Psoas muscle (tissue), 8 donors: ENCODE results near the gene PRKRIP1. TPM values are rescaled to one million over a fixed set of nuclear protein-coding genes. Genes with fewer than 3 reads are reported as not detected.
"Not testable (repeated sequence)": the region's sequence is repeated elsewhere in the genome, so short reads cannot be mapped to it uniquely, and the experiment has no call there.

Experiments
- ATAC-seq, 4 donors: fragments of 200-7000 bp; cut with Tn5 transposase; one replicate each; pipeline ENCODE4 v1.9.1; 2020; ENCODE audit warnings: moderate library complexity in 3 of 4, mild to moderate bottlenecking in 2 of 4
- DNase-seq, 2 donors: peaks; one replicate each; pipeline ENCODE4 v3.0.0-alpha.2; 2020
- H3K27ac ChIP-seq: fragments of 200-600 bp; one replicate; pipeline ENCODE4 v1.8.0; 2022
- H3K27me3 ChIP-seq, 3 donors: fragments of 200-600 bp in 1 of 3; one replicate each; pipeline versions ENCODE4 v1.6.1 to v1.8.0; 2013 to 2022; ENCODE audit warnings: low read length in 2 of 3, mild to moderate bottlenecking in 2 of 3, moderate library complexity in 1 of 3; ENCODE audit not compliant: insufficient read depth in 3 of 3
- H3K36me3 ChIP-seq, 2 donors: fragments of 200-600 bp in 1 of 2; one replicate each; pipeline versions ENCODE4 v1.6.1 to v1.8.0; 2013 to 2022; ENCODE audit warnings: low read depth in 1 of 2, mild to moderate bottlenecking in 1 of 2, moderate library complexity in 1 of 2; ENCODE audit not compliant: insufficient read depth in 1 of 2
- H3K4me1 ChIP-seq: fragments of 200-600 bp; one replicate; pipeline ENCODE4 v1.8.0; 2022
- H3K4me3 ChIP-seq: fragments of 200-600 bp; one replicate; pipeline ENCODE4 v1.8.0; 2022; ENCODE audit warnings: mild to moderate bottlenecking
- H3K9me3 ChIP-seq: fragments of 200-600 bp; one replicate; pipeline ENCODE4 v1.8.0; 2022
- whole genome bisulfite sequencing, 3 donors: extraction: QIAGEN DNeasy Blood & Tissue Kit; methylation state at CpG; one replicate each; pipeline versions ENCODE4 v1.1.6 to v1.1.7; 2013; 5-methylcytosine and 5-hydroxymethylcytosine counted together
- intact Hi-C, 2 donors: fragments of 100-400 bp; cut with DNase I; formaldehyde crosslinking; loops; one replicate each; pipeline versions ENCODE4 v1.11.0 to v1.14.2; 2022
- polyA plus RNA-seq, 3 donors: library from polyadenylated mRNA; stranded (reverse); fragments of 200-250 nt; gene quantifications; one replicate each; pipeline ENCODE4 v1.2.3, GENCODE V29; 2013
- total RNA-seq, 4 donors: library from RNA; stranded (reverse); fragmentation: NEBNext Ultra II Directional in 2 of 4; extraction: Animal tissue kit (Norgen Biotek cat#: 25700) in 2 of 4; gene quantifications; one replicate each; pipeline versions ENCODE4 v1.2.1 to v1.2.4, GENCODE V29; 2021 to 2023
- TF ChIP-seq, protein P1 (sequence below): fragments of 200-600 bp; IDR thresholded peaks from one replicate; pipeline ENCODE4 v1.8.0; 2022; ENCODE audit warnings: antibody characterized with exemption
- donor health status: healthy with polysubstance abuse.
- donor health status: DM: no; HTN: no; CAD: no; lungs with moderate emphysema.
- donor health status: Bipolar disorder and iron deficiency.
- donor health status: healthy.
- donor health status: DM: yes; HTN: yes; CAD: no.
- donor health status: DM: no; HTN: no; CAD: no.
- donor health status: DM: no; HTN: no; CAD: no.
- donor health status: DM: yes; HTN: yes; CAD: no.

Gene PRKRIP1
- total and polyA plus RNA-seq, 7 donors = 9.7 to 20.4 (median 15.8) TPM

DNA sequence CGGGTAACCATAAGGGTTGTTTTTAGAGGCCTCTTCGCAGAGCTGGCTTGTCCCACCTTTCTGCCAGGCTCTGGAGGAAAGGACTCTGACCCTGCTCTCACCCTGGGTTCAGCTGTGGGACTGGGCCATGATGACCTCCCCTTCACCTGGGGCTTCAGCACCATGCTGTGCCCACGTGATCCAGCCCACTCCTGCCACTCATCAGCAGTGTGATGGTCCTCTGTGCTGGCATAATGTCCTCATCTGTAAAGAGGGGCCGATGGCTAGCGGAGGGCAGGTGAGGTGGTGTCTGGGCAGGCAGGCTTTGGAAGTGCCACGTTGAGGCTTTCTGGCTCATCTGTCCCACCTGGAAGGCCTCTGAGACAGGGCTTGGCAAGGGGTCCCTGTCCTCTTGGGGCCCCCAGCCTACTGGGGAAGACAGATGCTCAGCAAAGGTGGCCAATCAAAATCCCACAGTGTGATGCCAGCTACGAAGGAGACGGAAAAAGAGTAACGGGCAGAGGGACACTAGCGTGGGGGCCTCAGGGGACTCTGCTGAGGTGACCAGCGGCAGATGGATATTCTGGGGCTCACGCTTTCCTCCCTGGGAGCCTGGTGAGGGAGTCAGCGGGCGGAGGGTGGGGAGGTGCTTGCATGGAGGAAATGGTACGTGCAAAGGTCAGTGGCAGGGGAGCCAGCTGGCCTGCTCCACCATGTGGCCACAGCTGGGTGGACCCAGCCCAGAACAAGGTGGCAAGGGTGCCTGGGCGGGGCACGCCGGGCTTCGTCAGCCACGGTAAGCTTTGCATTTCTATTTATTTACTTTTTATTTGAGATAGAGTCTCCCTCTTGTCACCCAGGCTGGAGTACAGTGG, 74.0 kb downstream of the PRKRIP1 start:
- no peaks in the 10 kb centered on the region for H3K27me3 ChIP-seq
- intact Hi-C loops = no loop called here
- 60 to 77% (median 62%) methylated on average over 20 of the region's 20 CpGs for WGBS, 3 donors
- ATAC-seq (peak in 3 of 4 donors; percentile 27 to 60 (median 32)), DNase-seq (peak; percentile 19 to 53)
- peaks cover 9% of the 10 kb centered on the region for H3K4me1 ChIP-seq
- no peaks in the 10 kb centered on the region for H3K9me3 ChIP-seq
- no peak overlapping the region for H3K4me3 ChIP-seq
- no peak overlapping the region for H3K27ac ChIP-seq
- peaks cover 6 to 30% of the 10 kb centered on the region in 2 donors for H3K36me3 ChIP-seq
- TF ChIP-seq, protein P1, sequence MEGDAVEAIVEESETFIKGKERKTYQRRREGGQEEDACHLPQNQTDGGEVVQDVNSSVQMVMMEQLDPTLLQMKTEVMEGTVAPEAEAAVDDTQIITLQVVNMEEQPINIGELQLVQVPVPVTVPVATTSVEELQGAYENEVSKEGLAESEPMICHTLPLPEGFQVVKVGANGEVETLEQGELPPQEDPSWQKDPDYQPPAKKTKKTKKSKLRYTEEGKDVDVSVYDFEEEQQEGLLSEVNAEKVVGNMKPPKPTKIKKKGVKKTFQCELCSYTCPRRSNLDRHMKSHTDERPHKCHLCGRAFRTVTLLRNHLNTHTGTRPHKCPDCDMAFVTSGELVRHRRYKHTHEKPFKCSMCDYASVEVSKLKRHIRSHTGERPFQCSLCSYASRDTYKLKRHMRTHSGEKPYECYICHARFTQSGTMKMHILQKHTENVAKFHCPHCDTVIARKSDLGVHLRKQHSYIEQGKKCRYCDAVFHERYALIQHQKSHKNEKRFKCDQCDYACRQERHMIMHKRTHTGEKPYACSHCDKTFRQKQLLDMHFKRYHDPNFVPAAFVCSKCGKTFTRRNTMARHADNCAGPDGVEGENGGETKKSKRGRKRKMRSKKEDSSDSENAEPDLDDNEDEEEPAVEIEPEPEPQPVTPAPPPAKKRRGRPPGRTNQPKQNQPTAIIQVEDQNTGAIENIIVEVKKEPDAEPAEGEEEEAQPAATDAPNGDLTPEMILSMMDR = no peak

DNA sequence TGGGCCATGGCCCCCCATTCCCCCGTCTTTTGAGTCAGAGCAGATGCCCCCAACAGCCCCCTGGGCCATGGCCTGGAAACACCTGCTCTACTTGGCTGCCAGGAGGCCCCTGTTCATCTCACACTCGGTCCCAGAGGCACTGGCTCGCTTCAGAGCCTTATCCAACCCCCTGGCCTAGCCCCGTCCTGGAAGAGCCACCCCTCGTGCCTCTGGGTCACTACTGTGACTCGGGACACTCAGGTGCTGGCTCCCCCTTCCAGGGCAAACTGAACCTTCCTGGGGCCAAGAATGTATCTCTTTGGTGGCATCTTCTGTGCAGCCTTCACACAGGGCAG, 75.6 kb downstream of the PRKRIP1 start:
- no peaks in the 10 kb centered on the region for H3K27me3 ChIP-seq
- intact Hi-C loops = no loop called here
- H3K9me3 ChIP-seq = no peaks in the 10 kb centered on the region
- WGBS, 3 donors = 61 to 69% (median 66%) methylated on average over 4 to 6 of the region's 6 CpGs
- no peak for ATAC-seq
- H3K27ac ChIP-seq = no peak overlapping the region
- TF ChIP-seq, protein P1 = no peak
- H3K36me3 ChIP-seq = peaks cover 6 to 33% of the 10 kb centered on the region in 2 donors
- peak; percentile 9 to 43 for DNase-seq
- H3K4me1 ChIP-seq = peaks cover 3% of the 10 kb centered on the region
- H3K4me3 ChIP-seq = no peak overlapping the region

DNA sequence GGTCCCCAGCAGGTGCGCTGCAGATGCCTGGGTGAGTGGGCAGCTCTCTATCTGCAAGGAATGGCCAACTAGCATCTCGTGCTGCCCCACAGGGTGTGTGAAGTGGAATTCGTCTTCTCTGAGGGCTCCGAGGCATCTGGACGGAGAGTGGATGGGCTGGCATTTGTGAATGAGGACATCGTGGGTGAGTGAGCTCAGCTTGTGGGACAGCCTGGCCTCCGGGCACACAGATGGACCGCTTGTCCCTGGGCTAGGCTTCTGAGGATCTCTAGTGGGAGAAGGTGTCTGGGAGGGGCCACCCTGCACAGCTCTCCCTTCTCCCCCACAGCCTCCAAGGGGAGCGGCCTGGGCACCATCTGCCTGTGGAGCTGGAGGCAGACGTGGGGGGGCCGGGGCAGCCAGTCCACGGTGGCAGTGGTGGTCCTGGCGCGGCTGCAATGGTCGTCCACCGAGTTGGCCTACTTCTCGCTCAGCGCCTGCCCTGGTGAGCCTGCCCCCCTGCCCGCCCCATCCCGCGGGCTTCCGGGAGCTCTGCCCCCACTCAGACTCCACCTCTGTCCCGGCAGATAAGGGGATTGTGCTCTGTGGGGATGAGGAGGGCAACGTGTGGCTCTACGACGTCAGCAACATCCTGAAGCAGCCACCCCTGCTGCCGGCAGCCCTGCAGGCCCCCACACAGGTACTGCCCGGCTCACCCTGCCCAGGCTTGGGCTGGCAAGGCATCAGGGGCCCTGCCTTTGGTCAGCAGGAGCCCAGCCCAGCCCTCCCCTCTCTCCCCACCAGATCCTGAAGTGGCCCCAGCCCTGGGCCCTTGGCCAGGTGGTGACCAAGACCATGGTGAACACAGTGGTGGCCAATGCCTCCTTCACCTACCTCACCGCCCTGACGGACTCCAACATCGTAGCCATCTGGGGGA, 76.2 kb downstream of the PRKRIP1 start:
- H3K36me3 ChIP-seq = peaks cover 6 to 33% of the 10 kb centered on the region in 2 donors
- peak; percentile 22 to 54 for DNase-seq

DNA sequence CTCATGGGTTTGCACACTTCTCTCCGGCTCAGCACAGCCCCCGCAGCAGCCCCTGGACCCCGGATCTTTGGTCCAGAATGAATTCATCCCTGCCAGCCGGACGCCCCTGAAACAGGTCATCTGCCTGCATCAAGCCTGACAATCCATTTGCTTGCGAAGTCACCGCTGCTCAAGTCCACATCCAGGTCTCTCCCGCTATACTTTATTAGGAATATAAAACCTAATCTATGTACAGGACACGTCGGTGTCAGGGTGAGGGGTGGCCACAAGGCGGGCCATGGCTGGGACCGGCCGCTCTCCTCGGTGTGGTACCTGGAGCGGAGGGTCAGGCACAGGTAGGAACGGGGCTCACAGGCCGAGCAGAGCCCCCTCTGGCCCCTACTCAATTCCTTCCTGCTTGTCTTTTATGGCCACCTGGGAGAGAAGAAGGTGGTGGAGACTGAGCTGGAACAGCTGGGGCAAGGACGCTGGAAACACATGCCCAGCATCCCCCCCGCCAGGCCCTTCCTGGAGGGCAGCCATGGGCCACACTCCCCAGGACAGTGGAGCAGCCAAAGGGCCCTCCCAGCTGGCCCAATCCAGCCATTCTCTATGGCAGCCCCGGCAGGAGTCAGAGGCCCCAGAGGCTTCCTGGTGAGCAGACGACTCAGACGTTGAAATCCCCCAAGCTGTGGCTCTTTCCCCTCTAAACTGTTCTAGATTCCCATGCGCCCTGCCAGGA, 77.3 kb downstream of the PRKRIP1 start:
- WGBS, 3 donors = 66 to 70% (median 68%) methylated on average over 22 to 23 of the region's 23 CpGs
- Histone ChIP-seq H3K4me1 (peaks cover 3% of the 10 kb centered on the region), H3K36me3 (peaks cover 6 to 31% of the 10 kb centered on the region in 2 donors), H3K27me3 (no peaks in the 10 kb centered on the region), H3K9me3 (no peaks in the 10 kb centered on the region), H3K4me3 (no peak overlapping the region), H3K27ac (peak overlapping the region; percentile 23)
- intact Hi-C loops = no loop called here
- peak; percentile 20 to 66 for DNase-seq
- TF ChIP-seq, protein P1 = no peak
- peak in 3 of 4 donors; percentile 35 to 36 (median 36) for ATAC-seq

More for the DNA sequence above, 76.2 kb downstream of the PRKRIP1 start:
- TF ChIP-seq, protein P1 = no peak
- peak in 2 of 4 donors; percentile 2 to 8 for ATAC-seq
- intact Hi-C loops = no loop called here
- H3K27ac ChIP-seq = no peak overlapping the region
- H3K9me3 ChIP-seq = no peaks in the 10 kb centered on the region
- WGBS, 3 donors = 74 to 77% (median 76%) methylated on average over 25 to 31 of the region's 31 CpGs
- H3K27me3 ChIP-seq = no peaks in the 10 kb centered on the region
- no peak overlapping the region for H3K4me3 ChIP-seq
- peaks cover 3% of the 10 kb centered on the region for H3K4me1 ChIP-seq

DNA sequence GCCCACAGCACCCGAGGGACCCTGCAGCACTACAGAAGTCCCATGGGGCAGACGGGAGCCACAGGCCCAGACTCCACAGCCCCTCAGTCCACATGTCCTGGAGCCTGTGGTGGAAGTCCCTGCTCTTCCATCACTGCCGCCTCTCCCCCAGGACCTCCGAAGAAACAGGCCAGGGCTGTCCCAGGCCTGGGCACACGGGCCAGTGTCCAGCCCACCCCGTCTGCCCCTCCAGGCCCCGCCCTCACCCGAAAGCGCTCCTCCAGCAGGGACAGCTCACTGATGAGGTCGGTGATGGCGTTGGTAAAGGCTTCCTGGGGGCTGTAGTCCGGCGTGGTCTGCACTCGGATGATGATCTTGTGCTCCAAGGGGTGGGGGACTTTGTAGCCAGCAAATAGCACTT, 78.0 kb downstream of the PRKRIP1 start:
- 65 to 79% (median 66%) methylated on average over 8 to 11 of the region's 14 CpGs for WGBS, 3 donors
- H3K27ac ChIP-seq, H3K4me1 ChIP-seq, H3K27me3 ChIP-seq, H3K4me3 ChIP-seq, intact Hi-C loops, H3K9me3 ChIP-seq, ATAC-seq: not testable (repeated sequence)
- peaks cover 6 to 28% of the 10 kb centered on the region in 2 donors for H3K36me3 ChIP-seq
- DNase-seq = peak; percentile 7 to 15

DNA sequence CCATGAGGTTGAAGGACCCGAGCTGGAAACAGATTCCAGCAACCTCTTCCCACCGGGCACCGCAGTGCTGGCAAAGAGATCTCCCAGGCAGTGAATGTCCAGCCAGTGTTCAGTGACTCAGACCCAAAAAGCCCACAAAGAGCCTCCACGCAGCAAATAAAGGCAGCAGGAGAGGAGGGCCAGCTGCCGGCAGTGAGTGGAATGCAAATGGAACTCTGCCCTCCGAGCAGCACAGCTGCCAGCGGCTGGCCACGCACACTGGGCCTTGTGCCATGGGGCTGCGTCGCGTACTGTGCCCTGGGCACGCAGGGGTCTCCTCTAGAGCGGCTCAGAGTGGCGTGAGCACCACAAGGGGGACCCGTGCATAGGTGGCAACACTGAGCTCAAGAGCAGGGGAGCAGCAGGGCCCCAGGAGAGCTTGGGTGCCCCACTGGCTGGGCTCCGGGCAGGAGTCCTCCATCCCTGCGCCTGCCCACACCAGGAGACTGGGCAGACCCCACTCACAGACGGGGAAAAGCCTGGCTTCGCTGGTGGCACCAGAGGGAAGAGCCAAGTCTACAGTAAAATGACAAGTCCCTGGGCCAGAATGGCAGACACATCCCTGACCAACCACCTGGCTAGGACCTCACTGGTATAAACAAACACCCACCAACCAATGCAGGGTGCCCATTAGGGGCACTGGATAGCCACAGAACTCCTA, 78.7 kb downstream of the PRKRIP1 start:
- DNase-seq = peak; percentile 1 to 45
- WGBS, 3 donors = 42 to 49% (median 48%) methylated on average over 7 to 9 of the region's 19 CpGs

More for the DNA sequence above, 78.7 kb downstream of the PRKRIP1 start:
- H3K9me3 ChIP-seq, H3K27me3 ChIP-seq, intact Hi-C loops, ATAC-seq, H3K4me3 ChIP-seq, H3K4me1 ChIP-seq, H3K27ac ChIP-seq: not testable (repeated sequence)
- H3K36me3 ChIP-seq = peaks cover 6 to 24% of the 10 kb centered on the region in 2 donors
